ENCODE data around the gene INHA. TPM values are rescaled to one million over a fixed set of nuclear protein-coding genes. Genes with fewer than 3 reads are reported as not detected.
A peak's percentile ranks its signal among the peaks of the same experiment; 100 is the strongest.

Gene INHA
- total RNA-seq, 2 experiments from 2014 or later: not detected

- peaks cover 36 to 41% of the 10 kb centered on the region in 2 experiments for H3K27me3 ChIP-seq (ENCODE audit: control insufficient read depth in 1 of 2, insufficient read depth in 2 of 2, low read length in 2 of 2)
- H3K36me3 Mint-ChIP-seq (ENCODE audit: low read depth): no peaks in the 10 kb centered on the region
- peaks cover 8% of the 10 kb centered on the region for H3K4me1 ChIP-seq (ENCODE audit: insufficient read depth, low read length)
- no peaks in the 10 kb centered on the region for H3K4me1 Mint-ChIP-seq (ENCODE audit: low read depth)
- POLR2A ChIA-PET: no interaction called here
- intact Hi-C loops (cut with DNase I, micrococcal nuclease): no loop called here
- H3K36me3 ChIP-seq (ENCODE audit: insufficient read depth, low read length): no peaks in the 10 kb centered on the region
- H3K9me3 Mint-ChIP-seq: no peaks in the 10 kb centered on the region
- no peak overlapping the region for H3K27ac Mint-ChIP-seq
- peaks cover 0 to 4% of the 10 kb centered on the region in 2 experiments for H3K9me3 ChIP-seq (ENCODE audit: control insufficient read depth in 1 of 2, insufficient read depth in 1 of 2, low read length in 2 of 2)
- H3K4me3 ChIP-seq (ENCODE audit: low read length): no peak overlapping the region
- CTCF ChIA-PET: no interaction called here
- no peak for DNase-seq
- H3K27me3 Mint-ChIP-seq: peaks cover 58% of the 10 kb centered on the region
- TF ChIP-seq CTCF (IDR thresholded peaks at IDR 0.05): no peak
- H3K27ac ChIP-seq (ENCODE audit: low read depth in 1 of 2, low read length in 2 of 2): no peak overlapping the region
- H3K4me3 Mint-ChIP-seq: peak overlapping the region; percentile 17
- ATAC-seq (ENCODE audit: poor library complexity): no peak
Observed at GRCh38 chr2:219573166-219573565, 1.1 kb downstream of the INHA start.

GRCh38 chr2:219574484-219575311 is 2.6 kb downstream of the INHA start:
- ChIA-PET CTCF (no interaction called here), POLR2A (no interaction called here)
- H3K36me3 ChIP-seq (ENCODE audit: insufficient read depth, low read length): no peaks in the 10 kb centered on the region
- H3K27me3 ChIP-seq (ENCODE audit: control insufficient read depth in 1 of 2, insufficient read depth in 2 of 2, low read length in 2 of 2): peaks cover 29 to 32% of the 10 kb centered on the region in 2 experiments
- H3K4me3 ChIP-seq (ENCODE audit: low read length): no peak overlapping the region
- H3K36me3 Mint-ChIP-seq (ENCODE audit: low read depth): no peaks in the 10 kb centered on the region
- no peak overlapping the region for H3K27ac ChIP-seq (ENCODE audit: low read depth in 1 of 2, low read length in 2 of 2)
- H3K4me1 Mint-ChIP-seq (ENCODE audit: low read depth): no peaks in the 10 kb centered on the region
- H3K27ac Mint-ChIP-seq: no peak overlapping the region
- H3K9me3 ChIP-seq (ENCODE audit: control insufficient read depth in 1 of 2, insufficient read depth in 1 of 2, low read length in 2 of 2): peaks cover 0 to 4% of the 10 kb centered on the region in 2 experiments
- intact Hi-C loops (cut with DNase I, micrococcal nuclease): no loop called here
- H3K9me3 Mint-ChIP-seq: no peaks in the 10 kb centered on the region
- no peak overlapping the region for H3K4me3 Mint-ChIP-seq
- peaks cover 52% of the 10 kb centered on the region for H3K27me3 Mint-ChIP-seq
- ATAC-seq (ENCODE audit: poor library complexity) (no peak), DNase-seq (no peak)
- peaks cover 8% of the 10 kb centered on the region for H3K4me1 ChIP-seq (ENCODE audit: insufficient read depth, low read length)
- no peak for TF ChIP-seq CTCF (IDR thresholded peaks at IDR 0.05)

DNA sequence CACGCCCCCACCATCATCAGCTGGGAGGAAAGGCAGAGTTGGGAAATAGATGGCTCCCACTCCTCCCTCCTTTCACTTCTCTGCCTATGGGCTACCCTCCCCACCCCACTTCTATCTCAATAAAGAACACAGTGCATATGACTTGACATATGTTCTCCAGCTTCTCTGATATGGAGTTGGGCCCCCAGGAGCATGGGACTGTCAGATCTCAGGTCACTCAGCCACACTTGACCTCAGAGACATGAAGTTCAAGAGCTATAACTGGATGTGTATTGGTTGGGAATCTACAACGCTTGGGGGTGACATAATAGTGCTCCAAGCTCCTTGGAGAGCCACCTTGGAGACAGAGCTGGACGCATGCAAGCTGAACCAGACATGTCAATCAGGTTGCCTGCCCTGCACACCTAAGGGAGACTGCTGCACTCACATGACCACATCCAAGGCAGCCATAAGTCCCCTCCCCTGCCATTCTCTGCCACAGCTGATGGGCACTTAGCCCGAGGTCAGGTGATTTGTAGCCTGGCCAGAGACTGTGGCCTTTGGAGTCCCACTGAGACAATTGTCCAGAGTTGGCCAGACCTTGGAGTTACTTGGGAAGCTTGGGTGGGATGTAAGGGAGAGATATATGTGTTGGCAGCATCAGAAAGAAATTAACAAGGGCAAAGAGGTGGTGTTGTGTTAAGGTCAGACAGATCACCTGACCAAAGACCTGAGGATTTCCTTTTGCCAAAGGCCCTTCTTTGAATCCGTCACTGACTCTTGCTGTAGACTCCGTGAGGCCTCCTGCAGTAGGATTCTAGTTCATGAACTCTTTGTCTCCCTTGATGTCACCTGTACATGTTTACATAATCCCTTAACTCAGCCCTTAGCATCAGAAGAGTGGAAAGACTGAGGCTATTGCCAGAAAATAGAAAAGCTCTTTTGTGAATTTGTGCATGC is 3.7 kb downstream of the INHA start:
- Mint-ChIP-seq H3K27ac (no peak overlapping the region), H3K27me3 (peaks cover 48% of the 10 kb centered on the region), H3K4me3 (peak overlapping the region; percentile 23), H3K4me1 (ENCODE audit: low read depth) (no peaks in the 10 kb centered on the region), H3K36me3 (ENCODE audit: low read depth) (no peaks in the 10 kb centered on the region), H3K9me3 (no peaks in the 10 kb centered on the region)
- Histone ChIP-seq H3K4me3 (ENCODE audit: low read length) (no peak overlapping the region), H3K9me3 (ENCODE audit: control insufficient read depth in 1 of 2, insufficient read depth in 1 of 2, low read length in 2 of 2) (no peaks in the 10 kb centered on the region), H3K27me3 (ENCODE audit: control insufficient read depth in 1 of 2, insufficient read depth in 2 of 2, low read length in 2 of 2) (peaks cover 21 to 25% of the 10 kb centered on the region in 2 experiments), H3K4me1 (ENCODE audit: insufficient read depth, low read length) (peaks cover 6% of the 10 kb centered on the region), H3K27ac (ENCODE audit: low read depth in 1 of 2, low read length in 2 of 2) (no peak overlapping the region), H3K36me3 (ENCODE audit: insufficient read depth, low read length) (no peaks in the 10 kb centered on the region)
- TF ChIP-seq CTCF (IDR thresholded peaks at IDR 0.05): no peak
- DNase-seq (no peak), ATAC-seq (ENCODE audit: poor library complexity) (no peak)
- CTCF ChIA-PET: no interaction called here
- POLR2A ChIA-PET: no interaction called here
- intact Hi-C loops (cut with DNase I, micrococcal nuclease): no loop called here
